Measurements from ENCODE around the gene UIMC1. TPM values are rescaled to one million over a fixed set of nuclear protein-coding genes. Genes with fewer than 3 reads are reported as not detected.

Gene UIMC1
- total and polyA plus RNA-seq, 2 of the 13 experiments (the other 11 are each of a cell fraction or from before 2014, with no cell fraction given): 18.9 to 32.7 TPM

DNA sequence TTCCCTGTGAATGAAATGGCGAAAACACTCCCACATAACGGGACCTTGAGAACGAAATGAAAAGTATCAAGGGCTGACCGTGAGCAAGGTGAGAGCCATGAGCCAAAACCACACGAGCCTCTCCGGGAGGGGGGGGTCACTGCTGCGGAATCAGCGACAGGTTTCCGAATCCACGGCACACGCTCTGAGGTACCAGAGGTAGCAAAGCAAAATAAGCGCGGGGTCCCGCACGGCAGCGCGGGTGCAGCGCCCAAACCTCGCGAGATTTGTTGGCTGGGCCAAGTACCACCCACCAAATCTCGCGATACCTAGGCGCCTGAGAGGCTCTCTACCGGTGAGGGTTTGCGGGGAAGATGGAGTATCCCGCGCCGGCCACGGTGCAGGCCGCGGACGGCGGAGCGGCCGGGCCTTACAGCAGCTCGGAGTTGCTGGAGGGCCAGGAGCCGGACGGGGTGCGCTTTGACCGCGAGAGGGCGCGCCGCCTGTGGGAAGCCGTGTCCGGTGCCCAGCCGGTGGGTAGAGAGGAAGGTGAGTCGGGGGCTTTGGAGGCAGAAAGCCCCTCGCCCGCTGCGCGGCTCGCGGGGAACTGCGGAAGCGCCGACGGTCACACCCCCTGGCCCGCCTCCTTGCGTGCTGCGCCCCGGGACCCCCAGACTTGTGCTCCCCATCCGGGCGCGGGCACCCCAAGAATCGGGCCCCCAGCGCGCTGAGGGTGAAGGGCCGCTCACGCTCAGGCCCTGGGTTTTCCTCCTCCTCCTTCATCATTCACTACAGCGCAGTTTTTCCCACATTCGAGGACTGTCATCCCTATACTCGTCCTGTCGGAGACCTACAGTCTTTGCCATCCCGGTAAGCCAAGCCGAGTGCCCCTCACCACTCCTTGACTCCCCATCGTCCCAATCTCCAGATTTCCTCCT lies 16.1 kb upstream of the UIMC1 start, which contains the start of gene ZNF346 (continued):
- TF ChIP-seq FOXJ3 (CRISPR knock-in tag; IDR thresholded peaks at IDR 0.05; ENCODE audit: borderline replicate concordance) (peak; percentile 7; the same call in 1 of the 2 replicates), ZNF232 (CRISPR knock-in tag; IDR thresholded peaks at IDR 0.05; ENCODE audit: borderline replicate concordance) (peak; percentile 23; the same call in 1 of the 2 replicates), CENPT (CRISPR knock-in tag; IDR thresholded peaks at IDR 0.05; ENCODE audit: low read depth) (no peak), CCAR2 (optimal IDR thresholded peaks at IDR 0.05; ENCODE audit: low read depth, low read length) (no peak), NFYC (CRISPR knock-in tag; IDR thresholded peaks at IDR 0.05) (no peak), ARID2 (CRISPR knock-in tag; IDR thresholded peaks at IDR 0.05; ENCODE audit: borderline replicate concordance) (0 out of 2 replicates have a peak, but pooled peaks have one; percentile 75), ZNF317 (CRISPR knock-in tag; IDR thresholded peaks at IDR 0.05) (peak; percentile 70; the same call in 1 of the 2 replicates), PHF8 (CRISPR knock-in tag; IDR thresholded peaks at IDR 0.05) (peak; percentile 98), SIX4 (CRISPR knock-in tag; IDR thresholded peaks at IDR 0.05) (no peak), RARG (CRISPR knock-in tag; IDR thresholded peaks at IDR 0.05; ENCODE audit: low read depth) (no peak), TBL1XR1 (IDR thresholded peaks at IDR 0.05; ENCODE audit: borderline replicate concordance, low read length, partially characterized antibody) (no peak), PAX8 (CRISPR knock-in tag; IDR thresholded peaks at IDR 0.05; ENCODE audit: borderline replicate concordance) (0 out of 2 replicates have a peak, but pooled peaks have one; percentile 26), MXD4 (CRISPR knock-in tag; IDR thresholded peaks at IDR 0.05) (0 out of 2 replicates have a peak, but pooled peaks have one; percentile 47), CHD4 (IDR thresholded peaks at IDR 0.05; ENCODE audit: borderline replicate concordance, low read length) (no peak), ZNF451 (CRISPR knock-in tag; IDR thresholded peaks at IDR 0.05) (peak; percentile 64; the same call in 1 of the 2 replicates), KAT2B (IDR thresholded peaks at IDR 0.05; ENCODE audit: borderline replicate concordance, low read depth, low read length) (no peak), ZMAT3 (CRISPR knock-in tag; conservative IDR thresholded peaks at IDR 0.05) (peak; percentile 34; the same call in 1 of the 2 replicates)
- TF ChIP-seq, protein P1, sequence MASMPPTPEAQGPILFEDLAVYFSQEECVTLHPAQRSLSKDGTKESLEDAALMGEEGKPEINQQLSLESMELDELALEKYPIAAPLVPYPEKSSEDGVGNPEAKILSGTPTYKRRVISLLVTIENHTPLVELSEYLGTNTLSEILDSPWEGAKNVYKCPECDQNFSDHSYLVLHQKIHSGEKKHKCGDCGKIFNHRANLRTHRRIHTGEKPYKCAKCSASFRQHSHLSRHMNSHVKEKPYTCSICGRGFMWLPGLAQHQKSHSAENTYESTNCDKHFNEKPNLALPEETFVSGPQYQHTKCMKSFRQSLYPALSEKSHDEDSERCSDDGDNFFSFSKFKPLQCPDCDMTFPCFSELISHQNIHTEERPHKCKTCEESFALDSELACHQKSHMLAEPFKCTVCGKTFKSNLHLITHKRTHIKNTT (CRISPR knock-in tag; IDR thresholded peaks at IDR 0.05): no peak
- TF ChIP-seq, protein P2, sequence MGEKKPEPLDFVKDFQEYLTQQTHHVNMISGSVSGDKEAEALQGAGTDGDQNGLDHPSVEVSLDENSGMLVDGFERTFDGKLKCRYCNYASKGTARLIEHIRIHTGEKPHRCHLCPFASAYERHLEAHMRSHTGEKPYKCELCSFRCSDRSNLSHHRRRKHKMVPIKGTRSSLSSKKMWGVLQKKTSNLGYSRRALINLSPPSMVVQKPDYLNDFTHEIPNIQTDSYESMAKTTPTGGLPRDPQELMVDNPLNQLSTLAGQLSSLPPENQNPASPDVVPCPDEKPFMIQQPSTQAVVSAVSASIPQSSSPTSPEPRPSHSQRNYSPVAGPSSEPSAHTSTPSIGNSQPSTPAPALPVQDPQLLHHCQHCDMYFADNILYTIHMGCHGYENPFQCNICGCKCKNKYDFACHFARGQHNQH (CRISPR knock-in tag; IDR thresholded peaks at IDR 0.05): 0 out of 2 replicates have a peak, but pooled peaks have one; percentile 13
- TF ChIP-seq, protein P3, sequence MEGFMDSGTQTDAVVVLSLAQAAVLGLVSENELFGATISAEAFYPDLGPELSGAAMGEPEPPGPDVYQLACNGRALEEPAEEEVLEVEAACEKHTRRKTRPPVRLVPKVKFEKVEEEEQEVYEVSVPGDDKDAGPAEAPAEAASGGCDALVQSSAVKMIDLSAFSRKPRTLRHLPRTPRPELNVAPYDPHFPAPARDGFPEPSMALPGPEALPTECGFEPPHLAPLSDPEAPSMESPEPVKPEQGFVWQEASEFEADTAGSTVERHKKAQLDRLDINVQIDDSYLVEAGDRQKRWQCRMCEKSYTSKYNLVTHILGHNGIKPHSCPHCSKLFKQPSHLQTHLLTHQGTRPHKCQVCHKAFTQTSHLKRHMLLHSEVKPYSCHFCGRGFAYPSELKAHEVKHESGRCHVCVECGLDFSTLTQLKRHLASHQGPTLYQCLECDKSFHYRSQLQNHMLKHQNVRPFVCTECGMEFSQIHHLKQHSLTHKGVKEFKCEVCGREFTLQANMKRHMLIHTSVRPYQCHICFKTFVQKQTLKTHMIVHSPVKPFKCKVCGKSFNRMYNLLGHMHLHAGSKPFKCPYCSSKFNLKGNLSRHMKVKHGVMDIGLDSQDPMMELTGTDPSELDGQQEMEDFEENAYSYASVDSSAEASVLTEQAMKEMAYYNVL (CRISPR knock-in tag; IDR thresholded peaks at IDR 0.05; ENCODE audit: borderline replicate concordance): peak; percentile 33; the same call in 1 of the 2 replicates
- TF ChIP-seq, protein P4, sequence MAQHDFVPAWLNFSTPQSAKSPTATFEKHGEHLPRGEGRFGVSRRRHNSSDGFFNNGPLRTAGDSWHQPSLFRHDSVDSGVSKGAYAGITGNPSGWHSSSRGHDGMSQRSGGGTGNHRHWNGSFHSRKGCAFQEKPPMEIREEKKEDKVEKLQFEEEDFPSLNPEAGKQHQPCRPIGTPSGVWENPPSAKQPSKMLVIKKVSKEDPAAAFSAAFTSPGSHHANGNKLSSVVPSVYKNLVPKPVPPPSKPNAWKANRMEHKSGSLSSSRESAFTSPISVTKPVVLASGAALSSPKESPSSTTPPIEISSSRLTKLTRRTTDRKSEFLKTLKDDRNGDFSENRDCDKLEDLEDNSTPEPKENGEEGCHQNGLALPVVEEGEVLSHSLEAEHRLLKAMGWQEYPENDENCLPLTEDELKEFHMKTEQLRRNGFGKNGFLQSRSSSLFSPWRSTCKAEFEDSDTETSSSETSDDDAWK (CRISPR knock-in tag; IDR thresholded peaks at IDR 0.05): no peak
- TF ChIP-seq, protein P5, sequence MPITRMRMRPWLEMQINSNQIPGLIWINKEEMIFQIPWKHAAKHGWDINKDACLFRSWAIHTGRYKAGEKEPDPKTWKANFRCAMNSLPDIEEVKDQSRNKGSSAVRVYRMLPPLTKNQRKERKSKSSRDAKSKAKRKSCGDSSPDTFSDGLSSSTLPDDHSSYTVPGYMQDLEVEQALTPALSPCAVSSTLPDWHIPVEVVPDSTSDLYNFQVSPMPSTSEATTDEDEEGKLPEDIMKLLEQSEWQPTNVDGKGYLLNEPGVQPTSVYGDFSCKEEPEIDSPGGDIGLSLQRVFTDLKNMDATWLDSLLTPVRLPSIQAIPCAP (CRISPR knock-in tag; IDR thresholded peaks at IDR 0.05; ENCODE audit: low read depth): no peak
